ENCODE measurements around the gene PSMC6.

GRCh38 chr14:52716155-52716554 is 9.2 kb downstream of the PSMC6 start:
- no peak for TF ChIP-seq CTCF (IDR thresholded peaks at IDR 0.05)
- TF ChIP-seq POLR2A (IDR thresholded peaks at IDR 0.05): no peak
